GM12864 (cell line): ENCODE measurements around the gene LAMTOR4.
"Not testable (repeated sequence)": the region's sequence is repeated elsewhere in the genome, so short reads cannot be mapped to it uniquely, and the experiment has no call there.

Experiments used
- DNase-seq: peaks from one replicate; pipeline ENCODE4 v3.0.0-alpha.2; 2011; ENCODE audit warnings: low read depth
- H3K4me3 ChIP-seq: 2 replicates; pipeline ENCODE4 v1.5.1; 2011; ENCODE audit warnings: mild to moderate bottlenecking, low read depth, low read length, control low read depth
- CTCF ChIP-seq: IDR thresholded peaks from 2 replicates; pipeline ENCODE4 v1.5.1; 2011; ENCODE audit warnings: low read depth, mild to moderate bottlenecking, moderate library complexity, low read length, control low read depth, inconsistent platforms; ENCODE audit errors: missing control alignments

The LAMTOR4 gene

GRCh38 chr7:100190048-100190711 lies 41.5 kb downstream of the LAMTOR4 start:
- peak; percentile 45 for TF ChIP-seq CTCF
- no peak overlapping the region for H3K4me3 ChIP-seq
- no peak for DNase-seq

GRCh38 chr7:100191775-100192174 lies 43.1 kb downstream of the LAMTOR4 start:
- no peak overlapping the region for H3K4me3 ChIP-seq
- no peak for DNase-seq
- TF ChIP-seq CTCF = no peak

GRCh38 chr7:100192281-100192862 lies 43.7 kb downstream of the LAMTOR4 start:
- not testable (repeated sequence) for H3K4me3 ChIP-seq, DNase-seq

- TF ChIP-seq CTCF = no peak
- H3K4me3 ChIP-seq = no peak overlapping the region
- DNase-seq = no peak
These were observed 44.3 kb downstream of the LAMTOR4 start for GRCh38 chr7:100192969-100193368.

GRCh38 chr7:100195222-100195621 lies 46.5 kb downstream of the LAMTOR4 start:
- H3K4me3 ChIP-seq = no peak overlapping the region
- no peak for DNase-seq
- TF ChIP-seq CTCF = no peak

GRCh38 chr7:100195901-100196322 lies 47.2 kb downstream of the LAMTOR4 start:
- not testable (repeated sequence) for DNase-seq, H3K4me3 ChIP-seq

GRCh38 chr7:100198266-100198665 lies 49.5 kb downstream of the LAMTOR4 start:
- DNase-seq = no peak
- TF ChIP-seq CTCF = no peak

GRCh38 chr7:100200693-100201092 lies 52.0 kb downstream of the LAMTOR4 start:
- no peak for TF ChIP-seq CTCF
- no peak overlapping the region for H3K4me3 ChIP-seq
- no peak for DNase-seq

More at GRCh38 chr7:100198266-100198665, 49.5 kb downstream of the LAMTOR4 start:
- no peak overlapping the region for H3K4me3 ChIP-seq
